Gastrocnemius medialis (tissue), 4 donors: ENCODE data around the gene EFNA1.

Experiments used
- POLR2A ChIP-seq, 2 donors: fragments of 450-650 bp; IDR thresholded peaks; one replicate each; pipeline ENCODE4 v1.6.1; 2017; ENCODE audit warnings: antibody characterized with exemption in 2 of 2, mild to moderate bottlenecking in 2 of 2, moderate library complexity in 2 of 2
- TF ChIP-seq, protein P1 (sequence below), 5 experiments: fragments of 450-650 bp in 3 of 5; fragments of 200-600 bp in 2 of 5; sonication (generic) in 2 of 5; IDR thresholded peaks in 4 of 5; conservative IDR thresholded peaks in 1 of 5; 1 replicate in 4 of 5; 2 replicates in 1 of 5; pipeline ENCODE4 v1.5.1; 2016 to 2019; ENCODE audit warnings: antibody characterized with exemption in 5 of 5, mild to moderate bottlenecking in 3 of 5, moderate library complexity in 3 of 5

DNA sequence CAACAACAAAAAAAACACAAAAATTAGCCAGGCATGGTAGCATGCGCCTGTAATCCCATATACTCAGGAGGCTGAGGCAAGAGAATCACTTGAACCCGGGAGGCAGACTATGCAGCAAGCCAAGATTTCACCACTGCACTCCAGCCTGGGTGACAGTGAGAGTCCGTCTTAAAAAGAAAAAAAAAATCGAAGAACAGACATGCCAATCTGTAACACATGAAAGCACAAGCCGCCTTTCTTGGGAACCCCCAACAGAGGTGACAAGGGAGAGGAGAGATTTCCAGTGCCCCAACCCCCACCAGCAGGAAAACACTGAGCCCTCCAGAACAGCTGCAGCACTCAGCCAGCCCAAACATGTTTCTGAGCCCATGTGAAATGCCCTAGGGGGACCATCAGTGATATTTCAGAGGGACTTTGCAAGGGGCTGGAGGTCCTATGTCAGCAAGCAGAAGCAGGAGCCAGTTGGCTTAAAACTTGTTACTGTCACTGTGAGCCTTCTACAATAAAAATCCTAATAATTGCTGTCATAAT lies 14.2 kb upstream of the EFNA1 start:
- TF ChIP-seq, protein P1, sequence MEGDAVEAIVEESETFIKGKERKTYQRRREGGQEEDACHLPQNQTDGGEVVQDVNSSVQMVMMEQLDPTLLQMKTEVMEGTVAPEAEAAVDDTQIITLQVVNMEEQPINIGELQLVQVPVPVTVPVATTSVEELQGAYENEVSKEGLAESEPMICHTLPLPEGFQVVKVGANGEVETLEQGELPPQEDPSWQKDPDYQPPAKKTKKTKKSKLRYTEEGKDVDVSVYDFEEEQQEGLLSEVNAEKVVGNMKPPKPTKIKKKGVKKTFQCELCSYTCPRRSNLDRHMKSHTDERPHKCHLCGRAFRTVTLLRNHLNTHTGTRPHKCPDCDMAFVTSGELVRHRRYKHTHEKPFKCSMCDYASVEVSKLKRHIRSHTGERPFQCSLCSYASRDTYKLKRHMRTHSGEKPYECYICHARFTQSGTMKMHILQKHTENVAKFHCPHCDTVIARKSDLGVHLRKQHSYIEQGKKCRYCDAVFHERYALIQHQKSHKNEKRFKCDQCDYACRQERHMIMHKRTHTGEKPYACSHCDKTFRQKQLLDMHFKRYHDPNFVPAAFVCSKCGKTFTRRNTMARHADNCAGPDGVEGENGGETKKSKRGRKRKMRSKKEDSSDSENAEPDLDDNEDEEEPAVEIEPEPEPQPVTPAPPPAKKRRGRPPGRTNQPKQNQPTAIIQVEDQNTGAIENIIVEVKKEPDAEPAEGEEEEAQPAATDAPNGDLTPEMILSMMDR (IDR thresholded peaks at IDR 0.05 in 4 of 5, conservative IDR thresholded peaks at IDR 0.05 in 1 of 5): no peak
- TF ChIP-seq POLR2A (IDR thresholded peaks at IDR 0.05): no peak
